SIG-M5 (cell line): ENCODE measurements around the gene FRMD4A.
"Not testable (repeated sequence)": the region's sequence is repeated elsewhere in the genome, so short reads cannot be mapped to it uniquely, and the experiment has no call there.

Source experiments
- DNase-seq: peaks from one replicate; lab custom pipeline; 2025; lab: John Stamatoyannopoulos, UW

Gene FRMD4A

DNA sequence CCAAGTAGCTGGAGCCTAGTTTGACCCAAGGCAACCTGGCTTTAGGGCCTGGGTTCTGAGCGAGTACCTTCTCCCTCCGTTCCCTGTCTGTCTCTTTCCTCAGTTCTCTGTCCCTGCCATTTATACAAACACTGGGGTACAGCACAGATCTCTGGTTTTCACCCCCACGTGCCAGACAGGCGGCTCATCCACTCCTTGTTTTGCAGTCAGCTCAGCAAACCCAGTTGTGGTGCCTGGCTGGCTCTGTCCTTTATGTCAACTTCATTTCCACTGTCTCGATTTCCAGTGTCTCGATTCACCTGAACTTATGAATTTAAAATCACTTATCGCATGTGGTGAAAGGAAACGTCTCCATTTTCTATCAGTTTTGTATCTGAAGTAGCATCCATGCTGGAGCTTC lies 230.8 kb downstream of the FRMD4A start:
- no peak for DNase-seq

DNA sequence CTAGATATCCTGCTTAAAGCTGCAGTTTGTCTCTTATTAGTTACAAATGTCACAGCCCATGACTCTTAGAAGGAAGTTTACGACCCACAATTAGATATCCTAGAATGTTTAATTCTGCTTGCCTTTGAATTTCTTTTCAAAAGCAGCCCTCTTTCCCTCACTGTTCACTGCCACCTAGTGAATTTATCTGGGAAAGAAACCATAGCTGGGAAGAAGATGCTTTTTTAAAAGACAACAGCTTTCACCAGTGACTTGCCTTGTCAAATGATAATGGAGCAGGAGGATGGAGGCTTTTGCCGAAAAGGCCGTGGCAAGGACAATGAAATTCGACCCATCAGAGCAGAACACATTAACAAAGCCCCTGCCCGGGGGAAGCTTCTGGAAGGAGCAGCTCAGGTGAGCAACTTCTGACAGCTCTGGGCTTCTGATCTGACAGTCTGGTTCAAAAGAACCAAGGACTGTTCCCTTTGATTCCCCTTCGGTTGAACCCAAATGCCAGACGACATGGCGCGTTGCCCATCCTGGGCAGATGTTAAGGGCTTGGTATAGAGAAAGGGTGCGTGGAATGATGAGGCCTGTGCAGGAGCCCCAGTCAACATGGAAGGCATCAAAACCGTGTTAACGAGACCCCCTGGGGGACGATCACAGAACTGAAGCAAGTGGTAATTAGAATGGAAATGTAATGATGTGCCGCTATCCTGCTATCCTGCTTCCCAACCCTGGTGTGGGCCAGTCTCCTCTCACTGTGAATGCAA lies 236.8 kb downstream of the FRMD4A start:
- no peak for DNase-seq

DNA sequence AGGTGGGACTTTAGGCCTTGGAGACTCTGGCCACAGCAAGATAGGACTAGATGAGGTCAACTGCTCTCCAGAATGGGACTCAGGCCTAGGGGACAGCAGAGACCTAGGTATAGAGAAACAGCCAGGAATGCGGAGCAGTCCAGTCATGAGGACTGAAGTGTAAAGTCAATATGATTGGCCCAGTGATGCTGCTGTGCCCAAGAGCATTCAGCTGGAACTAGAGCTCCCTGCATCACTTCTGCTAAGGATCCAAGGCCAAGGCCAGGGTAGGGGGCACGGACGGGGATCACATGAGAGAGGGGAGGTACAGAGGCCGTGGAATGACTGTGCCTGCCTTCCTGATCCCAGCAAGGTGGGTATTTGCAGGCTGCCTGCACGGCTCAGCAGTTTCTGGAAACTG lies 237.9 kb downstream of the FRMD4A start:
- no peak for DNase-seq

DNA sequence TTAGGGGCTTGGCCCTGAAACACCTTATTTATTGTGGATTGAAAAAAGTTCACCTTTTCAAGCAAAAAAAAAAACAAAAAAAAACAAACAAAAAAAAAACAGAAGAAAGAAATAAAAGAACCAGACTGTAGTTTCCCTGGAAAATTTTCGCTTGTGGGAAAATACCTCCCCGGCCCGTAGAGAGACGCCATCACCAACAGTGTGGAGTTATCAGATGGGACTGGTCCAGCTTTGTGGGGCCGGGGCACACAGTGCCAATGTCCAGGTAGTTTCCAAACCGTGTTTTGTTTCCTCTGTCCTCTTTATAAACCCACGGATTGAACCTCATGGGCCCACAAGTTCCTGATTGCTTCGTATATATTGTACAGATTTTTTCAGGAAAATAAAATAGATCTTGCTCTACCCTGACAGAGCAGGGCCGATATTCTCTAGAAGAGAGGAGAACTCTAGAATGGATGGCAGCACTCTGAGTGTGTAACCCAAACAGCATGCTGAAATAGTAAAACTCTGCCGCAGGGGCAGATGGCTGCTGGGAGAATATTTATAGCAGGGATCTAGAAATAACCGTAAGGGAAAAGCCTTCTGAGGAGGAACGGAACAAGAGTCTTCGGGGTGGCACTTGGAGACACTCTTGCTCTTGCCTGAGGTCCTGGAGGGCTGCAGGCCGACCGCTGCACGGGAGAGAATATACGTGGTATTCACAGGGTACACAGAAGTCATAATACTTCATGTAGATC lies 241.0 kb downstream of the FRMD4A start:
- no peak for DNase-seq

DNA sequence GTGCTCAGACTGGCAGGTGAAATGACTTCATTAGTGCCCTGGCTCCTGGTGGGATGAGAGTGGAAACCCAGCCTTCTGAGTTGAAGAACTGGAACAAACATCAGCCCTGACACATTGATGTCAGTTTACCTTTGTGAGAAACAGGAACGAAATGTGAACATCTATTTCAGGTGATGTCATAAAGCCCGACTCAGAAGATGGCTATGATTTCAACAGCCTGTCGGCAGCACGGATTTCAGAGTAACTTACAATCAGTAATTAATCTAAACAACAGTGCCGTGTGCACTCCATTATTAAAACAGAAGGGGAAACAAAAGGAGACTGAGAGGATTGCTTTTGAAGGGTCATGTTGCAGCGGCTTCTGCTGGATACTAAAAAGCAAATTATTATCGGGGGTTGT lies 243.2 kb downstream of the FRMD4A start:
- DNase-seq: no peak

DNA sequence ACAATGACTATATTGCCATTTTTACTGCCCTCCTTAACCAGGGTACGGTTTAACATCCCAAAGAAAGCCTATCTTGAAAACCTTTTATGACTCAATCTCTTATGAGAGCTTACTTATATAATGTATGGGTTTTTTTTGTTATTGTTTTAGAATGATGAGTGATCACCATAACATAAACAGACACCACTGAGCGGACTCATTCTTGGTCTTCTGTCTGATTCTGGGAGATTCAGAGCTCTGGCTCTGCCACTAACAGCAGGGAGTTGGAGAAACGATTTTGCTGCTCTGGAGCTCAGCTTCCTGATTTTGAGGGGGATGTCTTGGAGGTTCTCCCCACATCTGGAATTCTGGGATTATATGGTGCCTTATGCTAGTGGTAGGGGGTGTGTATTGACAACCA lies 244.1 kb downstream of the FRMD4A start:
- no peak for DNase-seq

DNA sequence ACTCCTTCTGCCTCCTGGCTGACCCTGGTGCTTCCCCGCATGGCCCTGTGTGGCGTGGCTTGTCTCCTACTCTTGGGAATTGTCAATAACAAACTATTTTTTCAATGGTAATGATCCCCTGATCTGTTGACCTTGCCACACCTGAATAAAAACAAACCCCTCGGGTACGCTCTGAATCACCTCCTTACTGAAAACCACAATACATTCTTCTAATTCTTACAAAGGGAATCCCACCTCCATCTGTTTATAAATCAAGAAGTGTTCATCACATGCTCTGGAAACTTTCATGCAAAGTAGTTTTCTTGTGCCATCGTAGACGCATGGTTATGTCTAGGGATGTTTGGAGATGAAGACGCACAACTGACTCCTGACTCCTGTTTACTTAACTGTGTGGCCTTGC lies 245.8 kb downstream of the FRMD4A start:
- no peak for DNase-seq

DNA sequence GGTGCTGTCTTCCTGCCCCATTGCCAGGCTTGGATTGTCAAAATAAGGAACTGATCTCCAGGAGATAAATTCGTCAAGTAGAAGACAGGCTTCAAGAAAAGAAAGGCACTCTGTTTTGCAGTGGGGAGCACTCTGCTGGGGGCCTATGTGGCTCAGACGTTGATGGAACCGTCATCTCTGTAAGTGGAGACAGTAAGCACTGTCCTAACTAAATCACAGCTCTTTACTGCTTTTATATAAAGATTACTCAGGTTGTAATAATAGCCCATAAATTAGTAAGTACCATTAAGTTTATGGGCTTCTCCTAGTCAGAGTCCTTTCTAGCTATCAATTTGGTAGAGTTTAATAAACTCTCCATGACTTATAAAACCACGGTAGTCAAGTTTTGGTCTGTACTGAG lies 249.9 kb downstream of the FRMD4A start:
- DNase-seq: no peak

DNA sequence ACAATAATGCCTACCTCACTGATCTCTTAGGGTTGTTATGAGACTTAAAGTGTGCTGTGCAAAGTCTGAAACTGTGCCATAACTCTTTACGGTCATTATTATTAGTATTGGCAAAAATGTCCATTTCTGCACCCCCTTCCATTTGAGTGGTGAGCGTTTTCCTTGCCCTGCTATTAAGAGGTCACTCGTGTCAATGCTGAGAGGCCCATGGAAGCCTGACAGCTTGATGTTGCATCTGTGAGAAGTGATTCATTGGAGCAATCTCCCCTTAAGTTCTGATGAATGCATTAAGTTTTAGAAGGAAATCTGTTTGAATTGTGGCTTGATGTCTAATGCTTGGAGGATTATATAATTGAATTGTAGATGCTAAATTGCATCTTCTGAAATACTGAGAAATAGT lies 253.3 kb downstream of the FRMD4A start:
- DNase-seq: no peak

DNA sequence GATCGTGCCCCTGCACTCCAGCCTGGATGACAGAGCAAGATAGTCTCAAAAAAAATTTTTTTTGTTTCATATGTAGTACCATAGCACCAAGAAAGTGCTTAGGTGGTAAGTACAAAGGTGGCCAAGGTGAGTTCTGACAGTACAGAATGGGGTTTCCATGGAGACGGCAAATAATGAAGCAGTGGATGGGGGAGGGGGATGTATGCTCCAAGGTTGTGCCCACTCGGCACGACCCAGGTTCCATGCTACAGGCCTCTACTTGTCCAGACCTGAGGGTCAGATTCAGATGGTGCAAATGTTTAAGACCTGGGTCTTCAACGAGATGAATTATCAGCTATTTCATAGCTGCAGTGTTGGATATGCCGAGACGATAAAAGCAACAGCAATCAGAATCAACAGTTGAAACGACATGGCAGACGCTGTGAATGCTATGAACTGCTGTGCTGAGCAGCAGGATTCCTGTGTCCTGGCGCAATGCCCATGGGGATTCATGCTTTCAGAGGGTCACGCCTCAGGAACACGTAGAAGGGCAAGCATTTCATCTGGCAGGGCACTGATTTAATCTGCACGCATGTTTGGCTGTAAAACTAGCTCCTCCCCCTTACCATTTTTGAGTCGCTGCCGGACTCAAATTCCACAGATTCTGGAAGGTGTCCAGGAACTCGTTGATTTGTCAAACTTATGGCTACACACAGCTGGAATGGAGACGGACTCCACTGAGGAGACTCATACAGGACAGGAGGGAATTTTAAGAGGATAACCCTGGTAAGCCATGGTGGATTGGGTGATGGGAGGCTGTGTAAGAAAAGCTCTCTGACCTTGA lies 256.5 kb downstream of the FRMD4A start:
- DNase-seq: no peak

DNA sequence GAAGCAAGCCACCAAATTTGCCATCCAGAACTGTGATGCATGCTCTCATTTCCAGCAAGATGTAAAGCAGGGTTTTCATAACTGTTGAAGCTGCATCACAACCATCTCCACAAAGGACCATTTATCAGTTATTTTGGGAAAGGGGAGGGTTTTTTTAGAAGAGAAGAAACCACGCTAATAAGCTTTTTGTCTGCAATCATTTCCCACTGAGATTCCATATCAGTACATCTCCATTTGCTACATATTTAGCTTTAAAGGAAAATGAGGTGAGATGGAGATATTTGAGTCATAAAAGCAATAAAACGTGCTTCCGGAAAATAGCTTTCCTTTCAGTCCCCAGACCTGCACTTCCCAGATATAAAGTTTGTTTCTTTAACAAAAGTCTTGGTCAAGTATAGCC lies 258.2 kb downstream of the FRMD4A start:
- no peak for DNase-seq

DNA sequence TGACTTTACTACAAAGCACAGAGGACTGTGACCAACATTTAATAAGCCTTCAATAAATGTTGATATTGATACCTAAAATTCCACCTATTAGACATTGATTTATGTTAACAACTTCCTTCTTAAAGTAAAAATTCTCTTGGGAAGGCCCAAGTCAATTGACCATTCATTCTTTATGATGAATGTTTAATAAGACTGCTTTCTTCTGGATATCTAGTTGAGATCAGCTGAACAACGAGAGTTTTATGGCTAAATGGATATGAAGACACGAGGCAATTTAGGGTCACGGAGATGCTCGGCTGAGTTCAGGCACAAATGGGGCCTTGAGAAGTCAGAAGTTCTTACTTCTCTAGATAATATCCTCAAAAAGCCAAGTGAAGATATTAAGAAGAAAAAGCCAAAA lies 258.8 kb downstream of the FRMD4A start:
- no peak for DNase-seq

DNA sequence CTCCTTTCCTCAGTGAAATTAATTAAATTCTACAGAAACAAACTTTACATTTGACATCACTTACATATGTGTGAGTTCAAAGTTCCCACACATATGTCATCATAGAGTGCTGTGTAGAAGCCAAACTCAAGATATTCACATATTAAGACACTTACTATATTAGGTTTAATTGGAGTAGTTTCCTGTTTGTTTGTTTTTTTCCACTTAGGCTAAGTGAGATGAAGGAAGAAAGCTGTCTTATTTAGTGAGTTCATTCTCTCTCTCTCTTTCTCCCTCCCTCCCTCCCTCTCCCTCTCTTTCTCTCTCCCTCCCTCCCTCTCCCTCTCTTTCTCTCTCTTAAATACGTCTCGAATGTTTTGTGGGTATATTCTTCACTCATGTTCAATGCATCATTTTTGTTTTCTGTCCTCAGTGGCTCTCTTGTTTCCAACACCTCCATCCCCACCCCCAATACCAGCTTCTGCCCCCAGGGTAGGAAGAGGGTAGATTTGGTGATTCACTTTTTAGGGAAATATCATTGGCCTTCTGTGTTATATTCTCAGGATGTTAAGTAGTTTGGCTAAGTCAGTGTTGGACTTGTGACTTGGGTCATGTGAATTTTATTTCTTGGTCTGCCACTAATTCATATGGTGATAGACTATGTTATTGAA lies 262.0 kb downstream of the FRMD4A start:
- DNase-seq: no peak

DNA sequence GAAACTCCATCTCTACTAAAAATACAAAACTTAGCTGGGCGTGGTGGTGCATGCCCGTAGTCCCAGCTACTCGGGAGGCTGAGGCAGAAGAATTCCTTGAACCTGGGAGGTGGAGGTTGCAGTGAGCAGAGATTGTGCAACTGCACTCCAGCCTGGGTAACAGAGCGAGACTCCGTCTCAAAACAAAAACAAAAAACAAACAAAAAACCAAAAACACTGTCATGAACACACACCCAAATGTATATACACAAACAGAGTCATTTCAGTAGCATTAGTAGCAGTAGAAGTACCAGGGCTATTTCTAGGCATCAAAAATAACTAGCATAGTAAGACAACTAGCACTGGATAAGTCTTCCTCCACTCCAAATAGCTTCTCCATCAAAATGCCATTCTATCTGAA lies 263.1 kb downstream of the FRMD4A start:
- not testable (repeated sequence) for DNase-seq

DNA sequence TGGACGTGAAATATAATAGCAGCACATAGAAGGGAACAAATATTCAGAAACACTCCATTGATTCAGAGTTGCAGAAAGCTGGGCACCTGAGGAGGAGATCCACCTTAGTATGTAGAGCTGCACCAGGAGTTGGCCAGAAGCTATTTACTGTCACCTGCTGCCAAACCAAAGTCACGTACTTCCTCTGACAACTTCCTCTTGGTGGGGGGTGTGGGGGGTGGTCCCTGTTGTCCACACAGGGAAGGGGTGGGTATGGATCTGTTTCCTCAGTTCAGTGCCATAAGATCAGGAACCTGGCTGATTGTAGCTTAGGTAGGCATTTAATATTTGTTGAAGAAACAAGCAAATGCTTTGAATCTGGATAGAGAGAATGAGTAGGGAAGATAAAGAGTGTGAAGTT lies 264.6 kb downstream of the FRMD4A start:
- DNase-seq: no peak

DNA sequence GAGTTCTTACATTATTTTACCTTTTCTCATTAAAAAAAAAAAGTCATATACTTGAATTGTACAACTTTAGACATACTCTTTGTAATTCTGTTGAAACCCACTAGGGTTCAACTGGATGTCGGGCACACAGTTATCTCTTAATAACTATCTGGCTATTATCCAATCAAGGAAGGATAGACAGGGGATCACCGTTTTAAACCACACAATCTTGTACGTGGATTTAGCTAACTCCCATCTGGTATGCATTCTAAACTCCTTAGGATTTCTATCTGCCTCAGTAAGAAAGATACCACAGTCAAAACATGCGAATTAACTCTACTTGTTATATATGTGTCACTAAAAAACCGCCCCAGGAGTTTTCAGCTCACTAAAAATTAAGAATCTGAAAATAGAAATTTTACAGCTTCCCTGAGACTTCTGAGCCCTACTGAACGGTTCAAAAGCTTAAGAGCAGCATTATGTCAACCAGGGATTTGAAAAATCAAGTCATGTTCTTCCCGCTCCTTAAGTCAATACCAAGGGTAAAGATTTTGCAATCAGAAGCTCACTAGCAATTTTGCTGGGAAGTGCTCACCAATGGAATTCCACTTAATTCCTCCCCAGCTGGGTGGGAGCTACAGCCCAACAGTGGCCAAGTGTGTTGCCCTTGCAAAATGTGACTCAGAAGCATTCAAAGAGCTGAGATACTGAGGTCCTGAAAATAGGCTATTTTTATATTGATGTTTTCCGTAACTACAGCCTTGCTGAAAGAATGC lies 267.0 kb downstream of the FRMD4A start:
- no peak for DNase-seq

DNA sequence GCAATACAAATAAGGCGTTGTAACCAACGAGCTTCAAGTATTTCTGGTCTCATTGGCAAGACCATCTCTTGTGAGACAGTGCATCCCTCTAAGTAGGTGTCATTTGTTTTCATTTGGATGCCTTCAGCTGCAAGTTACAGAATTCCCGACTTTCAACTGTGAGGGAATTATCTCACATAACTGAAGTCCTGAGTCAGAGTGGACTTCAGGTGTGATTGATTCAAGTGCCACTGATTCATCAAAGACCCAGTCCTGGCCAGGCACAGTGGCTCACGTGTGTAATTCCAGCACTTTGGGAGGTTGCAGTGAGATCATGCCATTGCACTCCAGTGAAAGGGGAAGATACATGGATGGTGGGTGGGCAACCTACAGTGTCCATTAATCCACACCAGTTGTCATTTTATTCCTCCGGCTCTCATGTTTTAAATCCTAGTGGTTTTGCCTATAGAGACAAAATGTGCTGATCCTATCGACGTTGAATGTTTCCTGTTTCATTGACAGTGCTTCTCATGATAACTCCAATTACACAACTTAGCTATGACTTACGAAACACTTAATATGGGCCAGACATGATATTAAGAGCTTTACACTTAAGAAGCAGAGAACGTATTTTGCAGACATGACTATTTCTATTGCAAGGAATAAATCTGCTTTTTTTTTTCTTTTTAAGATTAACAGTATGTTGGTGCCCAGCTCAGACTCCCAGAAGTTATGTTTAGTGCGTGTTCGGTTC lies 268.0 kb downstream of the FRMD4A start:
- no peak for DNase-seq

DNA sequence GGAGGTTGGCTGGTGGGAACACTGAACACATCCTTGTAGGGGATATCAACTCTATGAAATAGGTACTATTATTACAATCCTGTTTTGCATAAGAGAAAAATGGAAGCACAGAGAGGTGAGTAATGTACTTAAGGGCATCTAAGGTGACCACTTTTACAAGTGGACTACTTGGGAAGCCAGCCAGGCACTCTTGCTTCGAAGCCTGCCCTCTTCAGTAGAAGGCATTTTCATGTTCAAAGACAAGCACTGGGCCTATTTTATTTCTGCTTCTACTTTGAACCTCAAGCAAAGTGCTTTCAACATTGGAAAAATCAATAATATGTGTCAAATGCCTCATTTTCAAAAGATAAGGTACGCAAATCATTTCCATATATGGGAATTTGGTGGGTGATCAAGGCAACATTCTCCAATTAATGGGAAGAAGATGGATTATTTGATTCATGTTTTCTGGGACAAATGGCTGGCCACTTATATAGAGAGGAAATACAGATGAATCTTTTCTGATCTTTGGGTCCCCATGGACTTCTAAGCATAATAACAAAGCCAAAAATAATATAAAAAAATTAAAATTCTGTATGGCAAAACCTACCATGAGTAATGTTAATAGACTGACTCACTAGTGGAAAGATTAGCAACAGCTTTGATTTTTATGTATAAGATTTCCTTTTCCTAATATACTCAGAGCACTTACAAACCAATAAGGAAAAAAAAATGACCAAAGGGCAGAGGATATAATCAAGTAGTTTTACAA lies 270.2 kb downstream of the FRMD4A start:
- no peak for DNase-seq

DNA sequence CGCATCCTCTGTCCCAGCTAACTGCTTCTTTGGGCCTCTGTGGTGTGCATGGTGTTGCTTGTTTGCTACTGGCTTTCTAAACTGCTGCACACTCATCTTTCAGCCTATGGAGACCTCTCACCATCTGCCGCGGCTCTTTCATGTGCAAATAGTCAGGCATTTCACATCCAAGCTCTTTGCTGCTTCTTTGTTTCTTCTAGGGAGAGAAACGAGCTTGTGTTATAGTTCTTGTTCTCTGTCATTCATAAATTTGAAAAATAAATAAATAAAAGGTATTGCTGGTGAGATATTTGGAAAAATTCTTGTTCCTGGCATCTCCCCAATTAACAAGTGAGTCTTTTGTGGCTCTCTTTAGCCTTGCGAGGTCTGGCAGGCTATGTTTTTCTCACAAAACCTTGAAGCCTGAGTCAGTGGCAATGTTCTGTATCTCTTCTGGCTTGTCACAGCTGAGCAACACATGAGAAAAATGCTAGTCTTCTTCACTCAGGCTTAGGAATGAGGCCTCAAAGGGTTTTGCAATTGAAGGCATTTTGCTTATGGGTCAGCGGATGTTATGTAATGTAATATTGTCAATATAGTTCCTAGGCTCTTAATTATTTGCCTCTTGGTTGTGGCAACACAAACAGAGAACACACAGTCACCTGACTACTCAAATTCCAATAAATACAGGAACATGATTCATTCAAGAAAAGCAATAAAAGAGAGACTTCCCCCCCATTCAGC lies 274.0 kb downstream of the FRMD4A start:
- no peak for DNase-seq

DNA sequence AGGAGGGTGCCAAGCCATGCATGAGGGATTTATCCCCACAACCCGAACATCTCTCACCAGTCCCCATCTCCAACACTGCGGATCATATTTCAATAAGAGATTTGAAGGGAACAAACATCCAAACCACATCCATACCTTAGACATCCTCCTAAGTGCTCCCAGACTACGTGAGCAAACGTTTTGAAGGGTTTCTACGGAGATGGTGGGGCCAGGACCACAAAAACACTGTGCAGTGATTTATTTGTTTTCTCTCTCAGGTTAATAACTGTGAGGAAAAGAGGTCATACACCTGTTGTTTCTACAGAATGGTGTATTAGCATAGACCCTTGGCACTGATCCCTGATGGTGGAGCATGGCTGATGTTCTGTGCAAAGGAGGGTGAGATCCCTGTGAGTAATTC lies 277.8 kb downstream of the FRMD4A start:
- DNase-seq: no peak
